OCI-LY7 (cell line): ENCODE measurements around the gene PDE2A.

Experiments
- CTCF ChIP-seq: fragments of 200-600 bp; sonication (generic); conservative IDR thresholded peaks from 2 replicates; pipeline ENCODE4 v1.5.1; 2014; ENCODE audit warnings: mild to moderate bottlenecking, antibody characterized with exemption, low read length, moderate library complexity, mixed read lengths
- EZH2phosphoT487 ChIP-seq: fragments of 200-600 bp; sonication (generic); IDR thresholded peaks from 2 replicates; pipeline ENCODE4 v1.6.1; 2018; ENCODE audit warnings: low read depth, borderline replicate concordance, mild to moderate bottlenecking, mixed run types, antibody characterized with exemption, low read length, moderate library complexity, mixed read lengths

DNA sequence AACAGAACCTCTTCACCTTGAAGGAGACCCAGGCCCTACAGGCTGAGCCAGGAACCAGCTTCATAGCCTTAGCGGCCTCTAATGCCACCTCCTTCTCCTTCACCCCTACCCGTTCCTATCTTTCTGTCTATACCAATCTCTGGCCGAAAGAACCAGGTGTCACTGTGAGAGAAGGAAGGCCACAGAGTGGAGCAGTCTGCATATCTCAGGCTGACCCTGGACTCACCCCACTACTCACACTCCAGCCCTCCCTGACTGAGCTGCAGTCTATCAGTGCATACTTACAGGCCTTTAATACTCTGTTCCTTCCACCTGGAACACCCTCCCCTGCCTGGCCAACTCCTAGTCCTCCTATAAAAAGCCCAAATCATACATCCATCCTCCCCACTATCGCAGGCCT, 45.3 kb upstream of the PDE2A start:
- TF ChIP-seq CTCF (no peak), EZH2phosphoT487 (no peak)
